OCI-LY7 (cell line): ENCODE measurements around the gene ZNF525. TPM values are rescaled to one million over a fixed set of nuclear protein-coding genes. Genes with fewer than 3 reads are reported as not detected.

Experiments used
- BruUV-seq: library from RNA; stranded (reverse); fragments of 400-500 nt; replicated peaks from 2 replicates; lab custom pipeline; 2021; lab: Mats Ljungman, UMichigan
- CTCF ChIA-PET: fragments of 300-600 bp; sonication (Branson Sonifier 250); formaldehyde crosslinking; loops from one replicate; lab custom pipeline; 2022; ENCODE audit warnings: antibody characterized with exemption; ENCODE audit not compliant: unreplicated experiment; lab: Charles Lee
- POLR2A ChIA-PET: fragments of 300-600 bp; sonication (Branson Sonifier 250); formaldehyde crosslinking; loops from one replicate; lab custom pipeline; 2022; ENCODE audit warnings: antibody characterized with exemption; lab: Charles Lee
- DNase-seq: peaks from one replicate; pipeline ENCODE4 v3.0.0-alpha.2; 2015; ENCODE audit warnings: low spot score
- H2AFZ ChIP-seq: fragments of 200-600 bp; sonication (generic), shearing (Covaris generic); 2 replicates; pipeline ENCODE4 v1.6.1; 2014; ENCODE audit warnings: mild to moderate bottlenecking, antibody characterized with exemption, low read length, moderate library complexity
- H3K27ac ChIP-seq: fragments of 200-600 bp; sonication (generic); 2 replicates; pipeline ENCODE4 v1.5.1; 2014; ENCODE audit warnings: mixed run types, low read depth, mild to moderate bottlenecking, moderate library complexity, low read length, inconsistent platforms; ENCODE audit not compliant: poor library complexity, severe bottlenecking
- H3K36me3 ChIP-seq: fragments of 200-600 bp; sonication (generic); 2 replicates; pipeline ENCODE4 v1.6.1; 2014; ENCODE audit warnings: mild to moderate bottlenecking, antibody characterized with exemption, low read length, moderate library complexity, mixed read lengths; ENCODE audit not compliant: insufficient read depth
- H3K4me1 ChIP-seq: fragments of 200-600 bp; sonication (generic); 2 replicates; pipeline ENCODE4 v1.5.1; 2014; ENCODE audit warnings: mild to moderate bottlenecking, low read length; ENCODE audit not compliant: insufficient read depth, poor library complexity, severe bottlenecking
- H3K4me2 ChIP-seq: fragments of 200-600 bp; sonication (generic); 2 replicates; pipeline ENCODE4 v1.6.1; 2014; ENCODE audit warnings: mild to moderate bottlenecking, low read length
- H3K4me3 ChIP-seq: fragments of 200-600 bp; sonication (generic); 2 replicates; pipeline ENCODE4 v1.5.1; 2014; ENCODE audit warnings: mild to moderate bottlenecking, low read depth, low read length; ENCODE audit not compliant: poor library complexity, severe bottlenecking
- H3K79me2 ChIP-seq: fragments of 200-600 bp; sonication (generic); 2 replicates; pipeline ENCODE4 v1.6.1; 2016; ENCODE audit warnings: low read depth, mild to moderate bottlenecking, low read length, moderate library complexity, mixed read lengths; ENCODE audit not compliant: insufficient read depth
- H3K9me2 ChIP-seq: fragments of 200-600 bp; sonication (generic); 2 replicates; pipeline ENCODE4 v1.6.1; 2016; ENCODE audit warnings: mild to moderate bottlenecking, low read length, mixed read lengths; ENCODE audit not compliant: insufficient read depth
- H3K9me3 ChIP-seq: fragments of 200-600 bp; sonication (generic); 2 replicates; pipeline ENCODE4 v1.6.1; 2014; ENCODE audit warnings: mild to moderate bottlenecking, mixed run types, low read length, mixed read lengths
- H4K20me1 ChIP-seq: fragments of 200-600 bp; sonication (generic); 2 replicates; pipeline ENCODE4 v1.6.1; 2014; ENCODE audit warnings: mild to moderate bottlenecking, antibody characterized with exemption, low read length, moderate library complexity, mixed read lengths; ENCODE audit not compliant: insufficient read depth
- CTCF ChIP-seq: fragments of 200-600 bp; sonication (generic); conservative IDR thresholded peaks from 2 replicates; pipeline ENCODE4 v1.5.1; 2014; ENCODE audit warnings: mild to moderate bottlenecking, antibody characterized with exemption, low read length, moderate library complexity, mixed read lengths
- EZH2phosphoT487 ChIP-seq: fragments of 200-600 bp; sonication (generic); IDR thresholded peaks from 2 replicates; pipeline ENCODE4 v1.6.1; 2018; ENCODE audit warnings: low read depth, borderline replicate concordance, mild to moderate bottlenecking, mixed run types, antibody characterized with exemption, low read length, moderate library complexity, mixed read lengths
- intact Hi-C: fragments of 100-400 bp; cut with micrococcal nuclease; formaldehyde crosslinking; loops from one replicate; pipeline ENCODE4 v1.10.0; 2022; ENCODE audit not compliant: unreplicated experiment
- total RNA-seq, 2 experiments: library from RNA; depleted of rRNA in 1 of 2; stranded (reverse); fragments of >200 nt in 1 of 2; shearing (Covaris generic) in 1 of 2; gene quantifications; 2 replicates each; pipeline ENCODE4 v1.2.3, GENCODE V29; 2014 to 2022

The ZNF525 gene
- total RNA-seq, 2 experiments from 2014 or later = 21.0 TPM

- POLR2A ChIA-PET = no interaction called here
- Histone ChIP-seq H4K20me1 (no peaks in the 10 kb centered on the region), H3K36me3 (peaks cover 68% of the 10 kb centered on the region), H2AFZ (no peak overlapping the region), H3K4me3 (no peak overlapping the region), H3K4me2 (no peak overlapping the region), H3K9me2 (no peaks in the 10 kb centered on the region), H3K9me3 (no peaks in the 10 kb centered on the region), H3K4me1 (peaks cover under 1% of the 10 kb centered on the region), H3K27ac (no peak overlapping the region), H3K79me2 (peaks cover 1% of the 10 kb centered on the region; the same call in 1 of the 2 replicates)
- intact Hi-C loops = no loop called here
- DNase-seq = no peak
- TF ChIP-seq CTCF = no peak
- TF ChIP-seq EZH2phosphoT487 = no peak
- BruUV-seq = no TSS peak
- CTCF ChIA-PET = no interaction called here
These were observed 6.7 kb downstream of the ZNF525 start for GRCh38 chr19:53372196-53372595.

GRCh38 chr19:53374288-53374687 is 8.8 kb downstream of the ZNF525 start:
- DNase-seq = no peak
- H2AFZ ChIP-seq = no peak overlapping the region
- no peaks in the 10 kb centered on the region for H3K79me2 ChIP-seq
- no TSS peak for BruUV-seq
- H3K9me2 ChIP-seq = no peaks in the 10 kb centered on the region
- no peaks in the 10 kb centered on the region for H4K20me1 ChIP-seq
- intact Hi-C loops = no loop called here
- ChIA-PET POLR2A (no interaction called here), CTCF (no interaction called here)
- TF ChIP-seq CTCF (no peak), EZH2phosphoT487 (no peak)
- H3K4me2 ChIP-seq = no peak overlapping the region
- no peaks in the 10 kb centered on the region for H3K4me1 ChIP-seq
- no peak overlapping the region for H3K4me3 ChIP-seq
- no peaks in the 10 kb centered on the region for H3K9me3 ChIP-seq
- H3K36me3 ChIP-seq = peaks cover 78% of the 10 kb centered on the region
- H3K27ac ChIP-seq = no peak overlapping the region

GRCh38 chr19:53374743-53375142 is 9.2 kb downstream of the ZNF525 start:
- H3K9me2 ChIP-seq = no peaks in the 10 kb centered on the region
- BruUV-seq = no TSS peak
- ChIA-PET CTCF (no interaction called here), POLR2A (interaction anchor here (0.7 kb wide), 1 partner anchor 13 kb away, joined by 3 read pairs; no protein-coding TSS in a partner anchor)
- no peak overlapping the region for H3K27ac ChIP-seq
- no peaks in the 10 kb centered on the region for H3K4me1 ChIP-seq
- H4K20me1 ChIP-seq = no peaks in the 10 kb centered on the region
- TF ChIP-seq EZH2phosphoT487 (no peak), CTCF (no peak)
- H3K9me3 ChIP-seq = no peaks in the 10 kb centered on the region
- H3K79me2 ChIP-seq = no peaks in the 10 kb centered on the region
- no peak overlapping the region for H3K4me3 ChIP-seq
- no peak overlapping the region for H2AFZ ChIP-seq
- H3K36me3 ChIP-seq = peaks cover 80% of the 10 kb centered on the region
- DNase-seq = no peak
- H3K4me2 ChIP-seq = no peak overlapping the region
- intact Hi-C loops = no loop called here
